ENCODE data around the gene PTPRG.

Gene PTPRG

DNA sequence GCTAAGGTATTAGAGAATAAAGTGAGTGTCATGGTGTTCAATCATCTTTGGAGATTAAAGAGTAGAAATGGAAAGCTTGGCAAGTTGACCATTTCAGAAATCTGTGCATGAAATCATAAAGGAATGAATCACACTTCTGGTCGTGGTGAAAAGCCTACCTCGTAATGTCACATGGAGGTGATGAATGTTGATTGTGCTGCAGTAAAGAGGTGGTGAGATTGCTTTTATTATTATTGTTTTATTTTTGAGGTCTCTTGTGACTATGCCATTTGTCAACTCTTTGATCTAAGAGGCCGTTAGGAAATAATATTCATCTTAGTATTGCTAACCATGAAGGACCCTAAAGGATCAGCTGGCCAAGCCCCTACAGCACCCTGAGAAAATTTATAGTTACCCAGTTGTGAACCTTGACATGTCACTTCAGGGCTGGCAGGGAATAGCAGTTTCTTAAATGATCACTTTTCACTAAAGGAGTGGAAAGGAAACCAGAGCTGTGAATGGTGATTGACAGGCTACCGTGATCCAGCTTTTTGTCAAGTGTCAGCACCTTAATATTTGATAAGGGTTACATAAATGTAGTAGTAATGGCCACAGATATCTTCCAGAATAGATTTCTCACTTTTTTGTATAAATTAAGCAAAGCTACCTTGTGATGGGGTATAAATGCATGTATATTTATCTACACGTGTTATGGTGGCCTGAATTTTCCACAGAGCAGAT is 203.9 kb downstream of the PTPRG start:
- Histone ChIP-seq H3K79me2 (ENCODE audit: control insufficient read depth, low read length) (no peaks in the 10 kb centered on the region), H3K4me1 (ENCODE audit: control insufficient read depth, low read length) (no peaks in the 10 kb centered on the region), H3K4me2 (ENCODE audit: low read length) (no peak overlapping the region), H3K9me2 (replicated peaks; ENCODE audit: control insufficient read depth, low read length) (no peaks in the 10 kb centered on the region), H3K36me3 (ENCODE audit: control insufficient read depth, low read length) (no peaks in the 10 kb centered on the region), H4K20me1 (ENCODE audit: control insufficient read depth, insufficient read depth, low read depth, low read length) (no peaks in the 10 kb centered on the region), H3K4me3 (ENCODE audit: low read length) (no peak overlapping the region), H3K9me3 (ENCODE audit: control insufficient read depth, insufficient read depth, low read length) (no peaks in the 10 kb centered on the region), H3K27me3 (ENCODE audit: control insufficient read depth, low read length) (no peaks in the 10 kb centered on the region), H3K27ac (ENCODE audit: low read depth, low read length) (no peak overlapping the region), H3F3A (ENCODE audit: control insufficient read depth, insufficient read depth) (no peaks in the 10 kb centered on the region)
- TF ChIP-seq, protein P1, sequence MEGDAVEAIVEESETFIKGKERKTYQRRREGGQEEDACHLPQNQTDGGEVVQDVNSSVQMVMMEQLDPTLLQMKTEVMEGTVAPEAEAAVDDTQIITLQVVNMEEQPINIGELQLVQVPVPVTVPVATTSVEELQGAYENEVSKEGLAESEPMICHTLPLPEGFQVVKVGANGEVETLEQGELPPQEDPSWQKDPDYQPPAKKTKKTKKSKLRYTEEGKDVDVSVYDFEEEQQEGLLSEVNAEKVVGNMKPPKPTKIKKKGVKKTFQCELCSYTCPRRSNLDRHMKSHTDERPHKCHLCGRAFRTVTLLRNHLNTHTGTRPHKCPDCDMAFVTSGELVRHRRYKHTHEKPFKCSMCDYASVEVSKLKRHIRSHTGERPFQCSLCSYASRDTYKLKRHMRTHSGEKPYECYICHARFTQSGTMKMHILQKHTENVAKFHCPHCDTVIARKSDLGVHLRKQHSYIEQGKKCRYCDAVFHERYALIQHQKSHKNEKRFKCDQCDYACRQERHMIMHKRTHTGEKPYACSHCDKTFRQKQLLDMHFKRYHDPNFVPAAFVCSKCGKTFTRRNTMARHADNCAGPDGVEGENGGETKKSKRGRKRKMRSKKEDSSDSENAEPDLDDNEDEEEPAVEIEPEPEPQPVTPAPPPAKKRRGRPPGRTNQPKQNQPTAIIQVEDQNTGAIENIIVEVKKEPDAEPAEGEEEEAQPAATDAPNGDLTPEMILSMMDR (IDR thresholded peaks at IDR 0.05; ENCODE audit: low read depth, low read length, poor library complexity, severe bottlenecking), result no peak
- TF ChIP-seq EZH2phosphoT487 (IDR thresholded peaks at IDR 0.05; ENCODE audit: borderline replicate concordance, low read length), result no peak

DNA sequence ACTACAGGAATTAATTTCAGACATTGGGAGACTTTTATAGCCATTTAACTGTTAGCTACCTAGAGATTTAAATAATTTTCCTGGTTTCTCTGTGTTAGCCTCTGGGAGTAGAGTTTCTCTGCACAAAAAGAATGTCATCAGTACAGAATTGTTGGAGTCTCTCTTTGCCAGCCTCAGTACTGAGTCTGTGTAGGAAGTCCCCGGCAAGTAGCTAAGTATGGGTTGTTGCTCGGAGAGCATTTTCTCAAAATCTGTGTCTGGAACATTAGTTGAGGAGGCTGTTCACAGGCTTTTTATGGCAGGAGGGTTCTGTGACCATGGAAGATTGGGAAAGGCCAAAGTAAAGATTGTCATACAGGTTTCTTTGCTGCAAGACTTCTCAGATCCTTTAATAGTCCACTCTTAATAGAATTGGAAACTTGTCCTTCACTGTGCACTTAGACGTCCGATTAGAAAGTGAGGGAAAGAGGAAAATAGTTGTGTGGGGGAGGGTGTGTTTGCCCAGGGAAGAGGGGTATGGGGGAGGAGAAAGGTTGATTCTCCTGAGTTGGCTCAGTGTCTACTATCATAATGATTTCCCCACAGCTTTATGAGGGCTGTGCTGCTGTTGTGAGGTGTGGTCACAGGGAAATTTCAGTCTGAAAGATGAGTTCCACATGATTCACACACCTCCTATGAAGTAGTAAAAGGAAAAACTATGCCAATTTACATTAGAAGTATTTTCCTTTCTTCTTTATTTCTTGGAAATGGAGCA is 207.1 kb downstream of the PTPRG start:
- Histone ChIP-seq H3K4me3 (ENCODE audit: low read length) (no peak overlapping the region), H3K4me1 (ENCODE audit: control insufficient read depth, low read length) (no peaks in the 10 kb centered on the region), H3K27ac (ENCODE audit: low read depth, low read length) (no peak overlapping the region), H3K79me2 (ENCODE audit: control insufficient read depth, low read length) (no peaks in the 10 kb centered on the region), H3K36me3 (ENCODE audit: control insufficient read depth, low read length) (no peaks in the 10 kb centered on the region), H3K9me3 (ENCODE audit: control insufficient read depth, insufficient read depth, low read length) (no peaks in the 10 kb centered on the region), H3K4me2 (ENCODE audit: low read length) (no peak overlapping the region), H3K27me3 (ENCODE audit: control insufficient read depth, low read length) (no peaks in the 10 kb centered on the region), H4K20me1 (ENCODE audit: control insufficient read depth, insufficient read depth, low read depth, low read length) (no peaks in the 10 kb centered on the region), H3K9me2 (replicated peaks; ENCODE audit: control insufficient read depth, low read length) (no peaks in the 10 kb centered on the region), H3F3A (ENCODE audit: control insufficient read depth, insufficient read depth) (no peaks in the 10 kb centered on the region)
- TF ChIP-seq EZH2phosphoT487 (IDR thresholded peaks at IDR 0.05; ENCODE audit: borderline replicate concordance, low read length), result no peak
- TF ChIP-seq, protein P1 (IDR thresholded peaks at IDR 0.05; ENCODE audit: low read depth, low read length, poor library complexity, severe bottlenecking), result no peak

DNA sequence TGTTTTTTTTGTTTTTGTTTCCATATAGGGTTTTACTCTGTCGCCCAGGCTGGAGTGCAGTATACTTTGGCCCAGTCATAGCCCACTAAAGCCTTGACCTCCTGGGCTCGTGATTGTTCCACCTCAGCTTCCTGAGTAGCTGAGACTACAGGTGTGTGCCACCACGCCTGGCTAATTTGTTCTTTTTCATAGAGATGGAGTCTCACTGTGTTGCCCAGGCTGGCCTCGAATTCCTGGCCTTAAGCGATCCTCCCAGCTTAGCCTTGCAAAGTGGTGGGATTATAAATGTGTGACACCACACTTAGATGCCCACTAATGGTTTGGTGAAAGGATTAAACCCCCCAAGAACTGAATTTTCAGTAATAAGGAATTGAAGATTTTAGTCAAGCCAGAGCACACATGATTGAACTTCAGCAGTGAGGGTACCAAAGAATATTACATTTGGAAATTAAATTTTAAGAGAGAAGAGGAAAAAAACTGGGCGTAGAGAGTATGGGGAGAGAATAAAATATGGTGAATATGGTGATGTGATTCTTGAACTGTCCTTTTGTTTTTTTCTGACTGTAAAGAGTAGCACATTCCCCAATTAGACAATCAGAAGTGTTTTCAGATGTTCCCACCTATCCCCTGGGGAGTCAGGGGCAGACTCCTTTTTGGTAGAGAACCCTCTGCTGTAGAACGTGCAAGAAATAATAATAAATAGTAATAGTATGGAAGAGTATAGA is 208.1 kb downstream of the PTPRG start:
- no peak for TF ChIP-seq EZH2phosphoT487 (IDR thresholded peaks at IDR 0.05; ENCODE audit: borderline replicate concordance, low read length)
- TF ChIP-seq, protein P1 (IDR thresholded peaks at IDR 0.05; ENCODE audit: low read depth, low read length, poor library complexity, severe bottlenecking), result no peak

More for the DNA sequence above, 208.1 kb downstream of the PTPRG start:
- Histone ChIP-seq H3K79me2 (ENCODE audit: control insufficient read depth, low read length) (no peaks in the 10 kb centered on the region), H3K4me1 (ENCODE audit: control insufficient read depth, low read length) (no peaks in the 10 kb centered on the region), H3K36me3 (ENCODE audit: control insufficient read depth, low read length) (no peaks in the 10 kb centered on the region), H3K9me3 (ENCODE audit: control insufficient read depth, insufficient read depth, low read length) (no peaks in the 10 kb centered on the region), H3F3A (ENCODE audit: control insufficient read depth, insufficient read depth) (no peaks in the 10 kb centered on the region), H4K20me1 (ENCODE audit: control insufficient read depth, insufficient read depth, low read depth, low read length) (no peaks in the 10 kb centered on the region), H3K4me3 (ENCODE audit: low read length) (no peak overlapping the region), H3K27me3 (ENCODE audit: control insufficient read depth, low read length) (no peaks in the 10 kb centered on the region), H3K27ac (ENCODE audit: low read depth, low read length) (no peak overlapping the region), H3K9me2 (replicated peaks; ENCODE audit: control insufficient read depth, low read length) (no peaks in the 10 kb centered on the region), H3K4me2 (ENCODE audit: low read length) (no peak overlapping the region)

Data from DOHH2 (cell line).